HEK293T (cell line): ENCODE data around the gene ABCA3.

ENCODE experiments used
- ARNT ChIP-seq: fragments of 450-650 bp; IDR thresholded peaks from 2 replicates; pipeline ENCODE4 v1.6.1; 2017; ENCODE audit warnings: mild to moderate bottlenecking
- FOXA1 ChIP-seq: fragments of 450-650 bp; IDR thresholded peaks from 2 replicates; pipeline ENCODE4 v1.6.1; 2016; ENCODE audit warnings: mild to moderate bottlenecking
- FOXM1 ChIP-seq: fragments of 450-650 bp; IDR thresholded peaks from 2 replicates; pipeline ENCODE4 v1.6.1; 2017; ENCODE audit warnings: mild to moderate bottlenecking, borderline replicate concordance
- SUZ12 ChIP-seq: fragments of 450-650 bp; IDR thresholded peaks from 2 replicates; pipeline ENCODE4 v1.6.1; 2016; ENCODE audit warnings: mild to moderate bottlenecking
- TARDBP ChIP-seq: fragments of 450-650 bp; IDR thresholded peaks from 2 replicates; pipeline ENCODE4 v1.6.1; 2016

GRCh38 chr16:2292221-2292620 is 48.3 kb downstream of the ABCA3 start:
- TF ChIP-seq ARNT (no peak), FOXM1 (no peak), TARDBP (no peak), SUZ12 (no peak), FOXA1 (no peak)
